Measurements from ENCODE around the gene GRAMD1B. TPM values are rescaled to one million over a fixed set of nuclear protein-coding genes. Genes with fewer than 3 reads are reported as not detected.

GRAMD1B gene
- total and polyA plus RNA-seq, 2 experiments from 2014 or later = 15.5 to 81.5 TPM

DNA sequence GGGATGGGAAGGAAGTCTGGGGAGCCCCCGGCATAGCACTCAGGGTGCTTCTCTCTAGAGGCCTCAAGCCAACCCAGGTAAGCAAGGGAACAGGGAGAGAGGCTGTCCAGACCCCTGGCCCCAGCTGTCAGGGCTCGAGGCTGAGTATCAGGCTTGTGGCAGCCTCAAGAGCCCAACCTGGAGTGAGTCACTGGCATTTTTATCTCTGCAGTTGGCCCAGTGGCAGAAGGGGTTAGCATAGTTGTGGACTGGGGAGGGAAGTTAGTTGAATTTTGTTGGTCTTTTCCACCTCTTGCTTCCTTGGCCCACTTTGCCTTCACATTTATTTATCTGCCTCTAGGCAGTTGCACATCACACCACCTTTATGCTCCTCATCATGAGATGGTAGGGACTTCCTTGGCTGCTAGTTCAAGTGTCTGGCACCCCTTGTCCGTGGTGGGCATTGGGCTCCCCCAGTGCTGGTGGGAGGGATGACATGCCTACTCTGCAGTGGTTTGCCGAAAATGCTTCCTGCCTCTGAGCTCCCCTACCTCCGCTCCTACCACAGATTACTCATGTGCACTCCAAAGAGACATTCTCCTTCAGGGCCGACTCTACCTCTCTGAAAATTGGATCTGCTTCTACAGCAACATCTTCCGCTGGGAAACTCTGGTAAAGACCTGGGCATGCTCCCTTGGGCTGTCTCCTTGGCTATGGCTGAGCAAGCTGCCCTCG lies 164.3 kb downstream of the GRAMD1B start:
- peak; percentile 14 to 42 for DNase-seq (ENCODE audit: low read depth in 1 of 2, low spot score in 1 of 2)
- peaks cover 16% of the 10 kb centered on the region for H3K36me3 ChIP-seq
- H3K9me3 ChIP-seq (ENCODE audit: low read depth) = no peaks in the 10 kb centered on the region
- no peak overlapping the region for H3K27ac ChIP-seq
- H3K27me3 ChIP-seq = no peaks in the 10 kb centered on the region
- TF ChIP-seq, protein P1, sequence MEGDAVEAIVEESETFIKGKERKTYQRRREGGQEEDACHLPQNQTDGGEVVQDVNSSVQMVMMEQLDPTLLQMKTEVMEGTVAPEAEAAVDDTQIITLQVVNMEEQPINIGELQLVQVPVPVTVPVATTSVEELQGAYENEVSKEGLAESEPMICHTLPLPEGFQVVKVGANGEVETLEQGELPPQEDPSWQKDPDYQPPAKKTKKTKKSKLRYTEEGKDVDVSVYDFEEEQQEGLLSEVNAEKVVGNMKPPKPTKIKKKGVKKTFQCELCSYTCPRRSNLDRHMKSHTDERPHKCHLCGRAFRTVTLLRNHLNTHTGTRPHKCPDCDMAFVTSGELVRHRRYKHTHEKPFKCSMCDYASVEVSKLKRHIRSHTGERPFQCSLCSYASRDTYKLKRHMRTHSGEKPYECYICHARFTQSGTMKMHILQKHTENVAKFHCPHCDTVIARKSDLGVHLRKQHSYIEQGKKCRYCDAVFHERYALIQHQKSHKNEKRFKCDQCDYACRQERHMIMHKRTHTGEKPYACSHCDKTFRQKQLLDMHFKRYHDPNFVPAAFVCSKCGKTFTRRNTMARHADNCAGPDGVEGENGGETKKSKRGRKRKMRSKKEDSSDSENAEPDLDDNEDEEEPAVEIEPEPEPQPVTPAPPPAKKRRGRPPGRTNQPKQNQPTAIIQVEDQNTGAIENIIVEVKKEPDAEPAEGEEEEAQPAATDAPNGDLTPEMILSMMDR (IDR thresholded peaks at IDR 0.05; ENCODE audit: low read depth, low read length) = no peak
- no peak overlapping the region for H3K4me3 ChIP-seq
- no peaks in the 10 kb centered on the region for H3K4me1 ChIP-seq (ENCODE audit: low read depth)

DNA sequence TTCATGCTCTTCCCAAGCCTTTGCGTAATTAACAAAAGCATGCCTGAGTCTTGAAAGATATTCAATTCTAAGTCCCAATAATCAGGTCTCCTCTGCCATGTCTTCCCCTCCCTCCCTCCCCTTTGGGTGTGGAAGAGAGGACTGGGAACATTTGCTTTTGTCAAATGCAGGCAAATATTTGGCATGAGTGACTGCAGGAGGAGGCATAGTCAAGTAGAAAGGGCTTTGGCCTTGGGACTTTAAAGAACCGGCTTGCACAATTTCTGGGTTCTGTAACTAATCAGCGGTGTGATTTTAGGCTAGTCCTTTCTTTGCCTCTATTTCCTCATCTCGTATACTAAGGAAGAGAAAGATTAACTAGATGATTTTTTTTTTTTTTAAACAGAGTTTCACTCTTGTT lies 164.9 kb downstream of the GRAMD1B start:
- H3K4me3 ChIP-seq = no peak overlapping the region
- TF ChIP-seq, protein P1 (IDR thresholded peaks at IDR 0.05; ENCODE audit: low read depth, low read length) = no peak
- no peaks in the 10 kb centered on the region for H3K27me3 ChIP-seq
- peaks cover 18% of the 10 kb centered on the region for H3K36me3 ChIP-seq
- no peaks in the 10 kb centered on the region for H3K4me1 ChIP-seq (ENCODE audit: low read depth)
- DNase-seq (ENCODE audit: low read depth in 1 of 2, low spot score in 1 of 2) = no peak
- H3K9me3 ChIP-seq (ENCODE audit: low read depth) = no peaks in the 10 kb centered on the region
- H3K27ac ChIP-seq = no peak overlapping the region

DNA sequence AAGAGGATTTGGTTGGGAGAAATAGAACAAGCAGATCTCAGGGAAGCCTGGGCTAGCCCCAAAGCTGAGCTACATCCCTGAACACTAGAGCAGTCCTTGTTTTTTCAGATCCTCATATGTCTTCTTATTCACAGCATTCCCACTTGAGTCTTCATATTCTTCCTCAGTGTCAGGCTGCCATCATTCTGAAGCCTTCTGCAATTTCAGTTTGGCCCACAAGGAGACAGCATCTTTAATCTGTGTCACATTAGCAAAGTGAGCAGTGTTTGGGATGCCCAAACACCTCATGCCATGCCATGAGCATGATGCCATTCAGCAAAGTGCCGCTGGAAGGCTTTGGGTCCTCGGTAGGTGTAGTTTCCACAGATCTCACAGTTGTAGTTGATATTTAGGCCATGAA lies 167.8 kb downstream of the GRAMD1B start:
- Histone ChIP-seq H3K27me3 (no peaks in the 10 kb centered on the region), H3K9me3 (ENCODE audit: low read depth) (no peaks in the 10 kb centered on the region), H3K36me3 (peaks cover 24% of the 10 kb centered on the region), H3K27ac (no peak overlapping the region), H3K4me1 (ENCODE audit: low read depth) (no peaks in the 10 kb centered on the region), H3K4me3 (no peak overlapping the region)
- TF ChIP-seq, protein P1 (IDR thresholded peaks at IDR 0.05; ENCODE audit: low read depth, low read length) = no peak
- DNase-seq (ENCODE audit: low read depth in 1 of 2, low spot score in 1 of 2) = no peak

DNA sequence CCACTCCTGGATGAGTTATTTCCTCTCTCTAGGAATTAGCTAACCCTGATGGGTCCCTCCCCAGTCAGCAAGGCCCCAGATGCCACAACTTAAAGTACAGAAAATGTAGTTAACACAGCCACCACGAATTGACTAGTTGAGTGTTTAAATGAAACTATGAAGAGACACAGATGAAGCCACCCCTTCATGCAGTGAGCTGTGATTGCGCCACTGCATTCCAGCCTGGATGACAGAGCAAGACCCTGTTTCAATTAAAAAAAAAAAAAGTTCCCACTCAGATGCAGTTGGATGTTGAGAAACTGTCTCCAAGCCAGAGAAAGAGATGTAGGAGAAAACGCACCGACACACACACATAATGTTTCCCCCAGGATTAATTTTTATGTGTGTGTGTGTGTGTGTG lies 171.1 kb downstream of the GRAMD1B start:
- Histone ChIP-seq H3K4me1 (ENCODE audit: low read depth) (no peaks in the 10 kb centered on the region), H3K27ac (no peak overlapping the region), H3K4me3 (no peak overlapping the region), H3K27me3 (no peaks in the 10 kb centered on the region), H3K9me3 (ENCODE audit: low read depth) (no peaks in the 10 kb centered on the region), H3K36me3 (peaks cover 29% of the 10 kb centered on the region)
- peak in 1 of 2 donors; percentile 76 for DNase-seq (ENCODE audit: low read depth in 1 of 2, low spot score in 1 of 2)
- TF ChIP-seq, protein P1 (IDR thresholded peaks at IDR 0.05; ENCODE audit: low read depth, low read length) = no peak

DNA sequence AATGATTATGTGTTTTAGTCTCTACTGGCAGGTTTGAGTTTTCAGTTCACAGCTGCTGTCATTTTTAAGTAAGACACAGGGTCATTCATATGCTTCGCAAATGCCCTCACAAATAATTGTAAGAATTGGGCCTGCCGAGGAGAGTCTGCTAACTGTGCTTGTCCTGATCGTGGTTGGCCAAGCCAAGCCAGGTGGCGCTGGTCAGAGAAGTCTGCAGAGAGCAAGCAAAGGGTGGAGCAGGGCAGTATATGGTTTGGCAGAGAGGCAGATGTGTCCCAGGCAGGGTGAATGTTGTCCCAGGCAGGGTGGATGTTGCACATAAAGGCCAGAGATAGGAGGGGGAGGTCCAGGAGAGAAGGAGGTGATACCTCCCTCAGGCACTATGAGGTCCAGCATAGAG lies 171.7 kb downstream of the GRAMD1B start:
- Histone ChIP-seq H3K27ac (no peak overlapping the region), H3K36me3 (peaks cover 26% of the 10 kb centered on the region), H3K9me3 (ENCODE audit: low read depth) (no peaks in the 10 kb centered on the region), H3K4me1 (ENCODE audit: low read depth) (no peaks in the 10 kb centered on the region), H3K27me3 (no peaks in the 10 kb centered on the region), H3K4me3 (no peak overlapping the region)
- TF ChIP-seq, protein P1 (IDR thresholded peaks at IDR 0.05; ENCODE audit: low read depth, low read length) = no peak
- DNase-seq (ENCODE audit: low read depth in 1 of 2, low spot score in 1 of 2) = no peak

Measured in cardiac muscle cell (in vitro differentiated cells and primary cell).